Activated T-cell treated with anti-CD3 and anti-CD28 coated beads, Interleukin-2, amount 50 U/mL, for 72 hours (primary cell): ENCODE measurements around the gene PPFIA1. TPM values are rescaled to one million over a fixed set of nuclear protein-coding genes. Genes with fewer than 3 reads are reported as not detected.

Experiments
- ATAC-seq, 2 donors: fragments of 150-1000 bp; cut with Tn5 transposase; replicated peaks in 1 of 2; 2 replicates each; pipeline ENCODE4 v1.10.0; 2021; ENCODE audit warnings: moderate library complexity in 2 of 2, mild to moderate bottlenecking in 1 of 2
- DNase-seq, 2 donors: peaks; one replicate each; pipeline ENCODE4 v3.0.0; 2021 to 2022; ENCODE audit warnings: mixed read lengths in 1 of 2
- H3K27ac Mint-ChIP-seq: one replicate; pipeline ENCODE4 v1.8.0; 2022; ENCODE audit warnings: mild to moderate bottlenecking, moderate library complexity, mixed read lengths
- H3K27me3 Mint-ChIP-seq: one replicate; pipeline ENCODE4 v1.8.0; 2022; ENCODE audit warnings: low read depth, mixed read lengths
- H3K36me3 Mint-ChIP-seq, 2 donors: one replicate each; pipeline ENCODE4 v1.8.0; 2022; ENCODE audit warnings: mixed read lengths in 2 of 2, mild to moderate bottlenecking in 1 of 2; ENCODE audit not compliant: insufficient read depth in 2 of 2
- H3K4me1 Mint-ChIP-seq: one replicate; pipeline ENCODE4 v1.8.0; 2022; ENCODE audit warnings: low read depth, mixed read lengths
- H3K4me3 Mint-ChIP-seq, 2 donors: one replicate each; pipeline ENCODE4 v1.8.0; 2022; ENCODE audit warnings: mild to moderate bottlenecking in 2 of 2, mixed read lengths in 2 of 2, moderate library complexity in 2 of 2
- H3K9me3 Mint-ChIP-seq, 2 donors: one replicate each; pipeline ENCODE4 v1.8.0; 2022; ENCODE audit warnings: mixed read lengths in 2 of 2
- total RNA-seq, 2 donors: library from RNA; stranded (reverse); gene quantifications; one replicate each; pipeline ENCODE4 v1.2.3, GENCODE V29; 2022

Gene PPFIA1
- total RNA-seq, 2 donors from 2014 or later = 40.4 to 44.6 TPM

DNA sequence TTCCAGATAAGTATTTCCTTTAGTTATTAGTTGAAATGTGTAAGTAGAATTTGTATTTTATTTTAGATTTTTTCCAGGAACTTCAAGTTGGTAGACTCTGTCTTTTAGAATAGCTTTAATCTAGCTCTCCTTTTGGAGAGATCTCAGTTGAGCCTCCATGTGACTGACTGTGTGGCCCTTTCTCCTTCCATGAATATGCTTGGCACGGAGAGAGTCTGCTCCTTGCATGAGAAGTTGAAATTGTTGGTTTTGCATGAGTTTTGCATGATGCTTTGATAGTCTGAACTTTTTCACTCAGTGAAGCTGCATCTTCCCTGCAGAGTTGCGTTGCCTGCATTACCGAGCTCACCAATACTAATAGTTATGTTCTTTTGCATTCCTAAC is 95.0 kb downstream of the PPFIA1 start:
- peak overlapping the region; percentile 79 for H3K27ac Mint-ChIP-seq
- peaks cover 6 to 20% of the 10 kb centered on the region in 2 donors for H3K36me3 Mint-ChIP-seq
- H3K4me1 Mint-ChIP-seq = peaks cover 25% of the 10 kb centered on the region
- H3K9me3 Mint-ChIP-seq = no peaks in the 10 kb centered on the region
- DNase-seq (no peak), ATAC-seq (peak; percentile 22 to 24)
- H3K27me3 Mint-ChIP-seq = no peaks in the 10 kb centered on the region
- H3K4me3 Mint-ChIP-seq = peak overlapping the region; percentile 77

DNA sequence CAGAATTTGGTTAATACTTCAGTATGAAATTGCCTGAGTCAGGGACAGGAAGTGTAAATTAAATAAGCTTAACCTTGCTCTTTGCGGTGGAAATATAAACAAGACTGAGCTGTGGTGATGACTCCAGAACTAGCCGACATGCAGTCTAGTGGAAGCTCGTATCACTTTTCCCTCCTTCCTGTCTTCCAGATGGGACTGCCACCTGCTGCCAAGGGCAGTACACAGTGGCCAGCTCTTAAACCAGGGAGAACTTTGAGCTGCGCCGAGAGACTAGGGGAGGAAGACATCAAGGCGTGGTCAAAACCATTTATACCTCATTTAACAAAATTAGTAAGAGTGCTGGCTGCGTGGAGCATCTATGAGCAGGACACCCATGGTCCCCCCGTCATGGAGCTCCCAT is 96.6 kb downstream of the PPFIA1 start:
- Mint-ChIP-seq H3K9me3 (peaks cover 3 to 4% of the 10 kb centered on the region in 2 donors), H3K27me3 (no peaks in the 10 kb centered on the region), H3K4me1 (peaks cover 25% of the 10 kb centered on the region), H3K4me3 (no peak overlapping the region), H3K36me3 (peaks cover 8 to 17% of the 10 kb centered on the region in 2 donors), H3K27ac (no peak overlapping the region)
- DNase-seq = no peak
- no peak for ATAC-seq

GRCh38 chr11:70368961-70369360 is 98.5 kb downstream of the PPFIA1 start:
- ATAC-seq (no peak), DNase-seq (no peak)
- H3K4me1 Mint-ChIP-seq = peaks cover 24% of the 10 kb centered on the region
- H3K9me3 Mint-ChIP-seq = peaks cover 3 to 4% of the 10 kb centered on the region in 2 donors
- no peaks in the 10 kb centered on the region for H3K27me3 Mint-ChIP-seq
- no peak overlapping the region for H3K4me3 Mint-ChIP-seq
- peaks cover 6 to 12% of the 10 kb centered on the region in 2 donors for H3K36me3 Mint-ChIP-seq
- H3K27ac Mint-ChIP-seq = no peak overlapping the region

DNA sequence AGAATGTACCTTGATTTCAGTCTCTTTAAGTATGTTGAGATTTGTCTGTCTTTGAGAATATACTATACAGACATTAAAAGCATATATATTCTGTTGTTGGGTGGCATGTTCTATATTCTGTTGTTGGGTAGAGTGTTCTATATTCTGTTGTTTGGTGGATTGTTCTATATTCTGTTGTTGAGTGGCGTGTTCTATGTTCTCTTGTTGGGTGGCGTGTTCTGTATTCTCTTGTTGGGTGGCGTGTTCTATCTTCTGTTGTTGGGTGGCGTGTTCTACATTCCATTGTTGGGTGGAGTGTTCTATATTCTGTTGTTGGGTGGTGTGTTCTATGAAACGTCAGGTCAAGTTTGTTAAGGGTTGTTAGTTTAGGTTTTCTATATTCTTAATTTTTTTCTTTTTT is 100.8 kb downstream of the PPFIA1 start:
- no peaks in the 10 kb centered on the region for H3K27me3 Mint-ChIP-seq
- DNase-seq = no peak
- H3K4me1 Mint-ChIP-seq = peaks cover 1% of the 10 kb centered on the region
- ATAC-seq = no peak
- peaks cover 3 to 4% of the 10 kb centered on the region in 2 donors for H3K9me3 Mint-ChIP-seq
- no peak overlapping the region for H3K4me3 Mint-ChIP-seq
- H3K36me3 Mint-ChIP-seq = peaks cover 3 to 10% of the 10 kb centered on the region in 2 donors
- no peak overlapping the region for H3K27ac Mint-ChIP-seq

GRCh38 chr11:70372076-70372475 is 101.6 kb downstream of the PPFIA1 start:
- no peak for DNase-seq
- Mint-ChIP-seq H3K27me3 (no peaks in the 10 kb centered on the region), H3K27ac (no peak overlapping the region), H3K9me3 (peaks cover 3 to 4% of the 10 kb centered on the region in 2 donors), H3K36me3 (peaks cover 3 to 11% of the 10 kb centered on the region in 2 donors), H3K4me1 (peaks cover under 1% of the 10 kb centered on the region), H3K4me3 (no peak overlapping the region)
- no peak for ATAC-seq

DNA sequence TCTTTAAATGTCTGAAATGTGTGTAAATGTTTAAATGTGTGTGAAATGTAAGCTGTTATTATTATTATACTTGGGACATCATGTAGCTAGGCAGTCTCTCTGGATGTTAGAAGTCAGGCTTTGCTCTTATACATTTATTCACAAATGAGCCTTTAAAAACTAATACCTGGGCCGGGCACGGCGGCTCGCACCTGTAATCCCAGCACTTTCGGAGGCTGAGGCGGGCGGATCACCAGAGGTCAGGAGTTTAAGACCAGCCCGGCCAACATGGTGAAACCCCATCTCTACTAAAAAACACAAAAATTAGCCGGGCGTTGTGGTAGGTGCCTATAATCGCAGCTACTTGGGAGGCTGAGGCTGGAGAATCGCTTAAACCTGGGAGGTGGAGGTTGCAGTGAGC is 106.1 kb downstream of the PPFIA1 start:
- H3K9me3 Mint-ChIP-seq = no peaks in the 10 kb centered on the region
- no peak overlapping the region for H3K4me3 Mint-ChIP-seq
- ATAC-seq (no peak), DNase-seq (no peak)
- peaks cover 4% of the 10 kb centered on the region for H3K4me1 Mint-ChIP-seq
- H3K27me3 Mint-ChIP-seq = no peaks in the 10 kb centered on the region
- peaks cover 3 to 11% of the 10 kb centered on the region in 2 donors for H3K36me3 Mint-ChIP-seq
- H3K27ac Mint-ChIP-seq = no peak overlapping the region

DNA sequence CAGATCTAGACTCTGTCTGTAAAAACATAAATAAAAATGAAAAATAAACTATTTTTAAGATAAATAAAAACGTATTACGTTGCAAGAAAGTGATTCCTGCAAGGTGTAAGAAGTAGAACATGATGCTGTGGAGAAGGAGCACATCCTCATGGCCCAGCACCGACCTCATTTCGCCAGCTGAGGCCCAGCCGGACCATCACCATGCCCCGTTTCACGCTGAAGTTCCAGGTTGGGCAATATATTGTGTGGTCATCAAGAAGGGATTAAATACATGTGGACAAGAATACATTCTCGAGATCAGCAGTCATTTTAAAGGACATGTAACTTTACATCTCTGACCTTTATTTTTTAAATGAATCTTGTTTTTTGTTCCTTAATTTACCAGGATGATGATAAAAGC is 107.2 kb downstream of the PPFIA1 start:
- H3K27ac Mint-ChIP-seq = no peak overlapping the region
- H3K4me1 Mint-ChIP-seq = peaks cover 4% of the 10 kb centered on the region

GRCh38 chr11:70378506-70379134 is 108.1 kb downstream of the PPFIA1 start:
- Mint-ChIP-seq H3K4me1 (peaks cover 4% of the 10 kb centered on the region), H3K36me3 (peaks cover 3 to 11% of the 10 kb centered on the region in 2 donors), H3K9me3 (no peaks in the 10 kb centered on the region), H3K27me3 (no peaks in the 10 kb centered on the region), H3K27ac (no peak overlapping the region), H3K4me3 (no peak overlapping the region)
- DNase-seq (no peak), ATAC-seq (no peak)

More for the DNA sequence above, 107.2 kb downstream of the PPFIA1 start:
- no peak for DNase-seq
- H3K36me3 Mint-ChIP-seq = peaks cover 3 to 11% of the 10 kb centered on the region in 2 donors
- H3K9me3 Mint-ChIP-seq = no peaks in the 10 kb centered on the region
- no peak for ATAC-seq
- no peaks in the 10 kb centered on the region for H3K27me3 Mint-ChIP-seq
- no peak overlapping the region for H3K4me3 Mint-ChIP-seq

DNA sequence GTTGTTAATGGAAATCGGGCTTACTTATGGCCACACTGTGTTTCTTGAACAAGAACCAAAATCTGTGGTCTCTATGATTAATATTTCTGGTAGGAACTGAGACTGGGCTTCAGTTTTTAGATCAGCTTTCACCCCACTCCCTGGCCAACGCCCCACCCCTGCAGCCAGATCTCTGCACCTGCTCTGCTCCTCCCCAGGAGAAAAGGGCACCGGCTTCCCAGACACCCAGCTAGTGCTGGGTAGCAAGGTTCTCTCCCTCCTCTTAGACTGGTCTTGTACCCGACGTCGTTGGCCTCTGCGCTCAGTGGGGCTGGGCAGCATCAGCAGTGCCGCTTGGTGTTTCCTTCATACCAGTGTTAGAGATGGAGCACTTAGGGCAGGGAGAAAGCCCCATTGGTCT is 110.9 kb downstream of the PPFIA1 start:
- Mint-ChIP-seq H3K36me3 (peaks cover 3 to 10% of the 10 kb centered on the region in 2 donors), H3K4me3 (no peak overlapping the region), H3K27me3 (no peaks in the 10 kb centered on the region), H3K9me3 (no peaks in the 10 kb centered on the region), H3K27ac (peak overlapping the region; percentile 20), H3K4me1 (peaks cover 4% of the 10 kb centered on the region)
- ATAC-seq (no peak), DNase-seq (no peak)

DNA sequence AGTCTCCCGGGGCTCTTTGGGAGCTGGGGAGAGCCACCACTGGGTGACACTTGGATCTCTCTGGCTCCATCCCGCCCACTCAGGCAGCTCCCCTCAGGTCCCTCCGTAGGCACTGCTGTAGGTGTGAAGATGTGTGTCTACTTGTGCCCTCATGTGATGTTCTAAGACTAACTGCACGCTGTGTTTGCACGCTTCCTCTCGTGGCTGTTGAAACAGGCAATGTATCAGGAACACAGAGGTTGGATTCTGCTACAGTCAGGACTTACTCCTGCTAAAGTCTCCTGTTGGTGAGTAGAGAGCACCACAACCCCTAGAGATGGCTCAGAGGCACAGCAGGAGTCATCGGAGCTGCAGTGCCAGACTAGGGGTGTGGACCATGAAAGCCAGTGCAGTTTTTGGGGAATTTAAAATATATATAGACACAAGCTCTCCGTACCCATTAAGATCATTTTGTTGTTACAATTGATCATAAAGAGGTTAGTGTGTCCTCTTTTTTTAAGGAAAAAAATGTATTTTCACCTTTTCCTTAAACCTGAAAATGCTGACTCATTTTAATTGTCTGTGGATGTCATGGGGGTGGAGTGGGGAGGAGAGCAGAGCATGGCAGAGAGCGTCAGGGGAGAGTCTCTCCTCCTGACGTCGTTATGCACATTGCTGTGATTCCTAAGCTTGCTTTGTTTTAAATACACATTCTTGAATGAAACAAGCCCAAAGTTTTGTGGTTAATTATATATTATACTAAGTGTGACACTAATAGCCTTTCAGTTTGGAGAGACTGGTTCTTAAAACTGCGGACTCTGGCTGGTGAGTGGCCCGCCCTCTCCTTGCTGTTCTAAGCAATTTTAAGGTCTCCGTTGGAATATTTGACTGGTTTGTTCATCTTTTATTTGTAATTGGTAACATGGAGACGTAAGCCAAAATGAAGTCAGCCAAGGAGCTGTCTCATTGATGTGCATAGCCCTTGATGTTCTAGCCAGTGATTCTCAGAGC is 111.7 kb downstream of the PPFIA1 start:
- DNase-seq (no peak), ATAC-seq (no peak)
- Mint-ChIP-seq H3K27me3 (no peaks in the 10 kb centered on the region), H3K27ac (no peak overlapping the region), H3K4me1 (peaks cover 3% of the 10 kb centered on the region), H3K9me3 (no peaks in the 10 kb centered on the region), H3K36me3 (peaks cover 3 to 8% of the 10 kb centered on the region in 2 donors), H3K4me3 (no peak overlapping the region)

DNA sequence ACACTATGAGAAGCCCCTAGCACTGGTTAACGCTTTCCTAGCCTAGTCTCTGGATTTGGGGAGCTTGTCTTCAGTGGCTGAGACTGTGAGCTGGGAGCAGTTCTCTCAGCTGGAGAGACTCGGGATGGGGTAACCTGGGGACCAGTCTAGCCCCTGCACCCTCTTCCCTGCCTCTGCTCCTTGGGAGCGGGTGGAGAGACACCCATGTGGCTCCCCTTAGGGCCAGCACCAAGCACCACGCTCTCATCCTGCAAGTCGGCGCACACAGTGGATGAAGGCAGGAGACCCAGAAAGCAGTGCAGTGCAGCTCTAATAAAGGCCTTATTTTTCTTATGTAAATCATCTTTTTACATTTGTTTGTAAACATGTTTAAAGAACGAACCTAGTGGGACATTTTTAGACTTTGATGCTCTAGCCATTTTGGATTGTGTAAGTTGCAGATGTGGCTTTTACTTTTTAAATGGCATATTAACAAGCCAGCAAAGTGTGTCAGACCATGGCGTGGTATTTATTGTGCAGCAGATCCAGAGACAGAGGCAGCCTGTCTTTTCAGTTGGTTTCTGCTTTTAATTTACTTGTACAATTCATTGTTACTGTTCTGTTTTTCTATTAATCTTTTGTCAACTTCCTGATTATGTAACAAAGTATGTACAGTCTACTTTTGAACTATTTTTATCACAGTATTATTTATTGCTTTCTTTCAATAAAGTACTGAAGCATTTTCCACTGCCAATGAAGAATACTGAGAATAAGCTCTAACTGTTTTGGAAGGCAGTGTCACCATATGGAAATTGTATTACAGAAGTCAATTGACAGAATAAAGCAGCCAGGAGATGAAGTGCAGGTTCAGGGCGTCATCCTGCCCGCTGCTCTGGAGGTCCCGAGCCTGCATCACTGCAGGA is 113.4 kb downstream of the PPFIA1 start:
- Mint-ChIP-seq H3K9me3 (no peaks in the 10 kb centered on the region), H3K27ac (no peak overlapping the region), H3K27me3 (no peaks in the 10 kb centered on the region), H3K4me3 (no peak overlapping the region), H3K4me1 (no peaks in the 10 kb centered on the region), H3K36me3 (peaks cover 0 to 4% of the 10 kb centered on the region in 2 donors)
- ATAC-seq = no peak
- DNase-seq = no peak

DNA sequence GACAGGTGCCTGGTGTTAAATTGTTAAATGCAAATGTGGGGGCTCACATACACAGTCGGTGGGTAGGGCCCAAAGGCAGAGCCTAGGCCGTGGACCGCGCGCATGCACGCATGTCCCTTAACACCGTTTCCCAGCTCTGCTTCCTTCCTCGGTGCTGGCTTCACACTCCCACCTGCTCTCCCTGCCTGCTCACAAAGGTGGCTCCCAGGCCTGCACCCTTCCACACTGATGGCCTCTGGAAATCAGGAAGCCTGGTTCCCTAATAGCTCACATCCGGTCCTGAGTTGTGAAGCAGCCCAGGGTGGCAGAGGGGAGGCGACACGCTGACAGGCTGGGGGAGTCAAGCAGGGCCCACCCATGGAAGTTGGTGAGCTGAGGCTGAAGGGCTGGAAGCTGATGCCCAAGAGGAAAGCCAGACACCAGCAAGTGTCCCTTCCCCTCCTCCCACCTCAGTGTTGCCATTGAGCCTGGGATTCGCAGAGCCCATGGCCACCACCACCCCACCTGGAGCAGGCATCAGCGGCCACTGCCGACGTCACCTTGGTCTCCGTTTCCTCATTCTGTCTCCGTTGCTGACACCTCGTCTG is 114.2 kb downstream of the PPFIA1 start:
- no peak overlapping the region for H3K27ac Mint-ChIP-seq
- ATAC-seq (no peak), DNase-seq (no peak)
- peaks cover 0 to 4% of the 10 kb centered on the region in 2 donors for H3K36me3 Mint-ChIP-seq
- H3K4me1 Mint-ChIP-seq = no peaks in the 10 kb centered on the region
- no peaks in the 10 kb centered on the region for H3K9me3 Mint-ChIP-seq
- H3K4me3 Mint-ChIP-seq = no peak overlapping the region
- H3K27me3 Mint-ChIP-seq = no peaks in the 10 kb centered on the region
